Activated naive CD8-positive, alpha-beta T cell treated with anti-CD3 and anti-CD28 coated beads, Interleukin-2, amount 10 ng/mL, durations not matched to agents 7 days and 5 days (primary cell): ENCODE data around the gene TNNI3. TPM values are rescaled to one million over a fixed set of nuclear protein-coding genes. Genes with fewer than 3 reads are reported as not detected.
"Not testable (repeated sequence)": the region's sequence is repeated elsewhere in the genome, so short reads cannot be mapped to it uniquely, and the experiment has no call there.

Experiments
- ATAC-seq: fragments of 150-1000 bp; cut with Tn5 transposase; one replicate; pipeline ENCODE4 v1.10.0; 2021; ENCODE audit warnings: low read depth, moderate library complexity
- POLR2A ChIA-PET: fragments of 350-600 bp; sonication (Branson Sonifier 250); formaldehyde crosslinking; loops from one replicate; lab custom pipeline; 2021; ENCODE audit warnings: antibody characterized with exemption; lab: Charles Lee
- DNase-seq: peaks from one replicate; pipeline ENCODE4 v3.0.0; 2021
- H3K27ac Mint-ChIP-seq: one replicate; pipeline ENCODE4 v1.8.0; 2022; ENCODE audit warnings: mild to moderate bottlenecking, mixed read lengths
- H3K27me3 Mint-ChIP-seq: one replicate; pipeline ENCODE4 v1.8.0; 2022; ENCODE audit warnings: mild to moderate bottlenecking, moderate library complexity, mixed read lengths
- H3K36me3 Mint-ChIP-seq: one replicate; pipeline ENCODE4 v1.8.0; 2021; ENCODE audit warnings: mild to moderate bottlenecking, mixed read lengths
- H3K4me1 Mint-ChIP-seq: one replicate; pipeline ENCODE4 v1.8.0; 2021; ENCODE audit warnings: mixed read lengths
- H3K4me3 Mint-ChIP-seq: one replicate; pipeline ENCODE4 v1.8.0; 2022; ENCODE audit warnings: mild to moderate bottlenecking, moderate library complexity, mixed read lengths
- H3K9me3 Mint-ChIP-seq: one replicate; pipeline ENCODE4 v1.8.0; 2021; ENCODE audit warnings: mixed read lengths
- microRNA-seq: library from miRNA; unstranded; fragments of <30 nt; microRNA quantifications from one replicate; pipeline ENCODE4 v1.2.0, GENCODE V29; 2022
- total RNA-seq, 2 experiments: library from RNA; stranded (reverse); gene quantifications; one replicate each; pipeline ENCODE4 v1.2.3, GENCODE V29; 2021

The TNNI3 gene
- total RNA-seq, 2 experiments from 2014 or later = not detected

GRCh38 chr19:55111238-55111831, 46.2 kb downstream of the TNNI3 start:
- POLR2A ChIA-PET = interaction anchor here (0.6 kb wide), 1 partner anchor 170 kb away, joined by 3 read pairs; no protein-coding TSS in a partner anchor
- H3K4me1 Mint-ChIP-seq = peaks cover 14% of the 10 kb centered on the region
- H3K36me3 Mint-ChIP-seq = peaks cover 23% of the 10 kb centered on the region
- H3K27ac Mint-ChIP-seq = no peak overlapping the region
- ATAC-seq (no peak), DNase-seq (no peak)
- H3K9me3 Mint-ChIP-seq = no peaks in the 10 kb centered on the region
- H3K27me3 Mint-ChIP-seq = no peaks in the 10 kb centered on the region
- H3K4me3 Mint-ChIP-seq = no peak overlapping the region

- POLR2A ChIA-PET = no interaction called here
- H3K4me1 Mint-ChIP-seq = peaks cover 3% of the 10 kb centered on the region
- no peak overlapping the region for H3K4me3 Mint-ChIP-seq
- DNase-seq (no peak), ATAC-seq (no peak)
- H3K27me3 Mint-ChIP-seq = no peaks in the 10 kb centered on the region
- H3K9me3 Mint-ChIP-seq = no peaks in the 10 kb centered on the region
- H3K27ac Mint-ChIP-seq = no peak overlapping the region
- H3K36me3 Mint-ChIP-seq = peaks cover 28% of the 10 kb centered on the region
Measured at GRCh38 chr19:55109527-55110291, 47.8 kb downstream of the TNNI3 start.

- peaks cover 41% of the 10 kb centered on the region for H3K36me3 Mint-ChIP-seq
- not testable (repeated sequence) for H3K4me1 Mint-ChIP-seq
Measured at GRCh38 chr19:55107252-55107651, 50.3 kb downstream of the TNNI3 start.

GRCh38 chr19:55106591-55106990, 50.9 kb downstream of the TNNI3 start:
- POLR2A ChIA-PET = interaction anchor here (0.8 to 1.8 kb wide), 2 partner anchors 9 to 11 kb away, joined by 3 to 6 read pairs; partner anchors contain the start of gene PPP1R12C
- Mint-ChIP-seq H3K27ac (no peak overlapping the region), H3K27me3 (no peaks in the 10 kb centered on the region), H3K9me3 (no peaks in the 10 kb centered on the region), H3K36me3 (peaks cover 45% of the 10 kb centered on the region), H3K4me1 (peaks cover 5% of the 10 kb centered on the region), H3K4me3 (no peak overlapping the region)
- DNase-seq (no peak), ATAC-seq (no peak)

More at GRCh38 chr19:55107252-55107651, 50.3 kb downstream of the TNNI3 start:
- not testable (repeated sequence) for ATAC-seq, H3K27ac Mint-ChIP-seq, H3K4me3 Mint-ChIP-seq, H3K9me3 Mint-ChIP-seq, DNase-seq, H3K27me3 Mint-ChIP-seq
- POLR2A ChIA-PET = interaction anchor here (0.8 to 1.8 kb wide), 2 partner anchors 9 to 10 kb away, joined by 3 to 6 read pairs; partner anchors contain the start of gene PPP1R12C

GRCh38 chr19:55105237-55105636, 52.3 kb downstream of the TNNI3 start:
- no peaks in the 10 kb centered on the region for H3K27me3 Mint-ChIP-seq
- peaks cover 5% of the 10 kb centered on the region for H3K4me1 Mint-ChIP-seq
- ATAC-seq (no peak), DNase-seq (no peak)
- no peak overlapping the region for H3K4me3 Mint-ChIP-seq
- peaks cover 42% of the 10 kb centered on the region for H3K36me3 Mint-ChIP-seq
- POLR2A ChIA-PET = interaction anchor here (0.7 kb wide), 1 partner anchor 1041 kb away, joined by 6 read pairs; no protein-coding TSS in a partner anchor
- no peak overlapping the region for H3K27ac Mint-ChIP-seq
- no peaks in the 10 kb centered on the region for H3K9me3 Mint-ChIP-seq

GRCh38 chr19:55103190-55103589, 54.3 kb downstream of the TNNI3 start:
- no peak for ATAC-seq
- Mint-ChIP-seq H3K9me3 (no peaks in the 10 kb centered on the region), H3K36me3 (peaks cover 31% of the 10 kb centered on the region), H3K27me3 (no peaks in the 10 kb centered on the region), H3K27ac (no peak overlapping the region), H3K4me3 (no peak overlapping the region), H3K4me1 (peaks cover 5% of the 10 kb centered on the region)
- no peak for DNase-seq
- POLR2A ChIA-PET = no interaction called here

Small RNA genes within 50 kb of the gene (microRNA-seq; reads per million reads assigned to microRNA genes)
- gene MIR7975 = not detected

Other genes with a start within 250 kb of the TNNI3 start
- gene NLRP7, start 210.2 kb downstream of the TNNI3 start, total RNA-seq = not detected
- gene NLRP2, start 191.4 kb downstream of the TNNI3 start, total RNA-seq = 10 to 100 TPM; 39.3 to 47.7 TPM
- gene GP6, start 119.5 kb downstream of the TNNI3 start, total RNA-seq = under 1 TPM in 1 of 2 experiments, not detected in 1; 0.25 TPM
- 10 to 100 TPM; 25.9 to 28.6 TPM for gene RDH13, start 94.6 kb downstream of the TNNI3 start, total RNA-seq
- 1 to 10 TPM; 5.1 to 7.6 TPM for gene EPS8L1, start 81.9 kb downstream of the TNNI3 start, total RNA-seq
- gene PPP1R12C, start 40.1 kb downstream of the TNNI3 start, total RNA-seq = 100 to 1,000 TPM; 147 to 157 TPM
- not detected for gene TNNT1, start 8.5 kb downstream of the TNNI3 start, total RNA-seq
- under 1 TPM in 1 of 2 experiments, not detected in 1; 0.65 TPM for gene DNAAF3, start 8.9 kb upstream of the TNNI3 start, total RNA-seq
- gene SYT5, start 22.6 kb upstream of the TNNI3 start, total RNA-seq = under 1 TPM in 1 of 2 experiments, not detected in 1; 0.39 TPM
- not detected for gene PTPRH, start 51.8 kb upstream of the TNNI3 start, total RNA-seq
- 10 to 100 TPM; 18.8 to 19.4 TPM for gene TMEM86B, start 71.0 kb upstream of the TNNI3 start, total RNA-seq
- gene PPP6R1, start 101.3 kb upstream of the TNNI3 start, total RNA-seq = 100 to 1,000 TPM; 211 to 226 TPM
- gene HSPBP1, start 122.4 kb upstream of the TNNI3 start, total RNA-seq = 10 to 100 TPM; 19.5 to 20.3 TPM
- 1 to 10 TPM; 9.0 TPM for gene BRSK1, start 126.3 kb upstream of the TNNI3 start, total RNA-seq
- 1 to 10 TPM in 1 of 2 experiments, under 1 TPM in 1; 0.51 to 1.1 TPM for gene TMEM150B, start 167.6 kb upstream of the TNNI3 start, total RNA-seq
- 10 to 100 TPM; 26.4 to 28.5 TPM for gene KMT5C, start 182.1 kb upstream of the TNNI3 start, total RNA-seq
- gene COX6B2, start 197.0 kb upstream of the TNNI3 start, total RNA-seq = under 1 TPM in 1 of 2 experiments, not detected in 1; 0.55 TPM
- not detected for gene GARIN5B, start 205.5 kb upstream of the TNNI3 start, total RNA-seq
- under 1 TPM; 0.53 to 0.60 TPM for gene IL11, start 212.7 kb upstream of the TNNI3 start, total RNA-seq
- gene TMEM190, start 219.1 kb upstream of the TNNI3 start, total RNA-seq = not detected
- 10 to 100 TPM; 17.0 to 19.8 TPM for gene TMEM238, start 226.6 kb upstream of the TNNI3 start, total RNA-seq
- 1,000 to 10,000 TPM; 3,030 to 3,043 TPM for gene RPL28, start 228.2 kb upstream of the TNNI3 start, total RNA-seq